Liver (tissue), 9 donors: ENCODE data around the gene LCN10. TPM values are rescaled to one million over a fixed set of nuclear protein-coding genes. Genes with fewer than 3 reads are reported as not detected.

Experiments used
- DNase-seq: peaks from one replicate; pipeline ENCODE4 v3.0.0-alpha.2; 2017; ENCODE audit warnings: low spot score
- H3K27ac ChIP-seq, 2 donors: one replicate each; pipeline ENCODE4 v1.7.0; 2013; ENCODE audit warnings: inconsistent platforms in 2 of 2, low read length in 2 of 2, control low read depth in 1 of 2, low read depth in 1 of 2, mild to moderate bottlenecking in 1 of 2
- H3K27me3 ChIP-seq, 4 donors: one replicate each; pipeline versions ENCODE4 v1.6.1 to v1.7.0; 2013; ENCODE audit warnings: low read length in 3 of 4, inconsistent platforms in 1 of 4, mild to moderate bottlenecking in 1 of 4, moderate library complexity in 1 of 4; ENCODE audit not compliant: control insufficient read depth in 4 of 4, insufficient read depth in 4 of 4
- H3K36me3 ChIP-seq, 4 donors: one replicate each; pipeline versions ENCODE4 v1.6.1 to v1.7.0; 2013; ENCODE audit warnings: low read length in 3 of 4, mild to moderate bottlenecking in 3 of 4, low read depth in 1 of 4, moderate library complexity in 1 of 4; ENCODE audit not compliant: control insufficient read depth in 4 of 4, insufficient read depth in 3 of 4
- H3K4me1 ChIP-seq, 4 donors: one replicate each; pipeline versions ENCODE4 v1.6.1 to v1.7.0; 2013; ENCODE audit warnings: low read length in 3 of 4, mild to moderate bottlenecking in 3 of 4, moderate library complexity in 1 of 4; ENCODE audit not compliant: control insufficient read depth in 4 of 4, insufficient read depth in 4 of 4
- H3K4me3 ChIP-seq, 3 donors: one replicate each; pipeline versions ENCODE4 v1.6.1 to v1.7.0; 2013; ENCODE audit warnings: low read length in 3 of 3, control low read depth in 1 of 3, low read depth in 1 of 3, mild to moderate bottlenecking in 1 of 3
- H3K9ac ChIP-seq, 2 donors: one replicate each; pipeline ENCODE4 v1.7.0; 2013; ENCODE audit warnings: low read length in 2 of 2, mild to moderate bottlenecking in 2 of 2, moderate library complexity in 2 of 2, control low read depth in 1 of 2, low read depth in 1 of 2
- H3K9me3 ChIP-seq, 4 donors: one replicate each; pipeline versions ENCODE4 v1.6.1 to v1.7.0; 2013; ENCODE audit warnings: low read length in 3 of 4; ENCODE audit not compliant: control insufficient read depth in 4 of 4
- ATF3 ChIP-seq: IDR thresholded peaks from 2 replicates; pipeline ENCODE4 v1.6.1; 2016; ENCODE audit warnings: antibody characterized with exemption
- EGR1 ChIP-seq, 2 donors: IDR thresholded peaks; 2 replicates each; pipeline ENCODE4 v1.6.1; 2016 to 2018; ENCODE audit warnings: antibody characterized with exemption in 2 of 2, low read depth in 2 of 2
- FOXA1 ChIP-seq: IDR thresholded peaks from 2 replicates; pipeline ENCODE4 v1.6.1; 2016; ENCODE audit warnings: antibody characterized with exemption
- FOXA2 ChIP-seq: IDR thresholded peaks from 2 replicates; pipeline ENCODE4 v1.6.1; 2016; ENCODE audit warnings: antibody characterized with exemption
- GABPA ChIP-seq, 2 donors: IDR thresholded peaks in 1 of 2; conservative IDR thresholded peaks in 1 of 2; 2 replicates each; pipeline ENCODE4 v1.6.1; 2016; ENCODE audit warnings: antibody characterized with exemption in 2 of 2, mild to moderate bottlenecking in 1 of 2, moderate library complexity in 1 of 2
- HNF4A ChIP-seq, 2 donors: conservative IDR thresholded peaks; 2 replicates each; pipeline ENCODE4 v1.6.1; 2016; ENCODE audit warnings: antibody characterized with exemption in 2 of 2, mild to moderate bottlenecking in 2 of 2
- HNF4G ChIP-seq: IDR thresholded peaks from 2 replicates; pipeline ENCODE4 v1.6.1; 2016; ENCODE audit warnings: antibody characterized with exemption
- JUND ChIP-seq, 2 donors: IDR thresholded peaks; 2 replicates each; pipeline ENCODE4 v1.6.1; 2016; ENCODE audit warnings: antibody characterized with exemption in 2 of 2
- NR2F2 ChIP-seq: IDR thresholded peaks from 2 replicates; pipeline ENCODE4 v1.6.1; 2016; ENCODE audit warnings: antibody characterized with exemption
- RAD21 ChIP-seq, 2 donors: IDR thresholded peaks; 2 replicates each; pipeline ENCODE4 v1.6.1; 2016; ENCODE audit warnings: antibody characterized with exemption in 2 of 2, mild to moderate bottlenecking in 2 of 2
- REST ChIP-seq: IDR thresholded peaks from 2 replicates; pipeline ENCODE4 v1.6.1; 2016; ENCODE audit warnings: antibody characterized with exemption, mild to moderate bottlenecking
- RXRA ChIP-seq, 2 donors: IDR thresholded peaks; 2 replicates each; pipeline ENCODE4 v1.6.1; 2017 to 2018; ENCODE audit warnings: antibody characterized with exemption in 2 of 2, mild to moderate bottlenecking in 1 of 2
- SP1 ChIP-seq: IDR thresholded peaks from 2 replicates; pipeline ENCODE4 v1.6.1; 2018; ENCODE audit warnings: antibody characterized with exemption, mild to moderate bottlenecking
- TAF1 ChIP-seq: conservative IDR thresholded peaks from 2 replicates; pipeline ENCODE4 v1.6.1; 2016; ENCODE audit warnings: antibody characterized with exemption, mild to moderate bottlenecking
- YY1 ChIP-seq: IDR thresholded peaks from 2 replicates; pipeline ENCODE4 v1.6.1; 2016; ENCODE audit warnings: antibody characterized with exemption, mild to moderate bottlenecking
- ZBTB33 ChIP-seq: IDR thresholded peaks from 2 replicates; pipeline ENCODE4 v1.6.1; 2016; ENCODE audit warnings: antibody characterized with exemption
- WGBS: extraction: QIAGEN DNeasy Blood & Tissue Kit; methylation state at CpG from one replicate; pipeline ENCODE4 v1.1.7; 2013; 5-methylcytosine and 5-hydroxymethylcytosine counted together
- polyA plus RNA-seq, 2 donors: library from polyadenylated mRNA; stranded (reverse) in 1 of 2; unstranded in 1 of 2; fragments of 200-250 nt in 1 of 2; fragments of >200 nt in 1 of 2; fragmentation: Nextera tagmentation in 1 of 2; extraction: Ambion mirVana in 1 of 2; gene quantifications; one replicate each; pipeline versions ENCODE4 v1.2.1 to v1.2.3, GENCODE V29; 2013 to 2015
- total RNA-seq, 2 donors: library from RNA; depleted of rRNA; stranded (reverse); fragments of >200 nt; gene quantifications; one replicate each; pipeline ENCODE4 v1.2.3, GENCODE V29; 2014
- TF ChIP-seq, protein P1 (sequence below): IDR thresholded peaks from 2 replicates; pipeline ENCODE4 v1.6.1; 2016; ENCODE audit warnings: antibody characterized with exemption
- TF ChIP-seq, protein P2 (sequence below): fragments of 150-350 bp; IDR thresholded peaks from 2 replicates; pipeline ENCODE4 v1.5.1; 2017; ENCODE audit warnings: improper control_type of control experiment, low read depth, low read length; ENCODE audit not compliant: missing input control
- donor health status: healthy.
- donor health status: healthy.
- donor health status: healthy.
- donor health status: healthy.
- donor health status: healthy.

The LCN10 gene
- total and polyA plus RNA-seq, 4 donors, result 0.08 to 0.14 (median 0.11) TPM

DNA sequence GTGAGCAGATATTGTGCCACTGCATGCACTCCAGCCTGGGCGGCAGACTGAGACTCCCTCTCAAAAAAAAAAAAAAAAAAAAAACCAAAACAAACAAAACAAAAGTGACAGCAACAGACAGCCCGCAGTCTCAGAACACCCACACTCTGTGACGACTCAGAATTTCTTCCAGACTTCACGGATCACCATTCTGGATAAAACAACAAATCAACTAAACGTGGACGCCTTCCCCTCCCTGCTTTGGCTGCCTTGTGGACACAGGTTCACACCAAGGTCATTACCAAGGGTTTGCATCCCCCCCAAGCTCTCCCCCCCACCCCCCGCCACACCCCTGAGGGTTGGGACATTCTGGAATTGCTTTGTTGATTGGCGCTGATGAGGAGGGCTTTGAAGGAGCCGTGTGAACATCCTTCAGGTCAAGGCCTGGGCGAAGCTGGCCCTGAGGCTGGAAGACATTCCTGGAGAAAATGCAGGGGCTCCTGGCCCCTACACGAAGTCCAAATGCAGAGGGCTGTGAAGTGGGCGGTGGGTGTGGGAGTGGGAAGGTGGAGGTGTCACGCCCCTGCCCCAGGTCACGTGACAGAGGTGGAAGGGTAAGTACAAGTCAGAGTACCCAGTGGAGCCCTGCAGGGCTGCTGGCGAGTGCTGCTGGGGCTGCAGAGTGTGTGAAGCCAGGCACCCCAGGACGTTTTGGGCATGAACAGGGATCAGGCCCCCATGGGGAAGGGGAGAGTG is 10.1 kb downstream of the LCN10 start:
- no peak for TF ChIP-seq FOXA2
- TF ChIP-seq, protein P1, sequence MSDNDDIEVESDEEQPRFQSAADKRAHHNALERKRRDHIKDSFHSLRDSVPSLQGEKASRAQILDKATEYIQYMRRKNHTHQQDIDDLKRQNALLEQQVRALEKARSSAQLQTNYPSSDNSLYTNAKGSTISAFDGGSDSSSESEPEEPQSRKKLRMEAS, result no peak
- TF ChIP-seq SP1, result no peak
- no peak for TF ChIP-seq JUND (IDR thresholded peaks at IDR 0.05)
- no peak for TF ChIP-seq HNF4A (conservative IDR thresholded peaks at IDR 0.05)
- no peak for TF ChIP-seq NR2F2
- TF ChIP-seq EGR1 (IDR thresholded peaks at IDR 0.05; ENCODE audit: low read depth in 2 of 2), result no peak
- no peak for TF ChIP-seq FOXA1
- TF ChIP-seq YY1, result no peak
- no peak for TF ChIP-seq RXRA (IDR thresholded peaks at IDR 0.05)
- no peak for TF ChIP-seq GABPA (IDR thresholded peaks at IDR 0.05 in 1 of 2, conservative IDR thresholded peaks at IDR 0.05 in 1 of 2)
- TF ChIP-seq, protein P2, sequence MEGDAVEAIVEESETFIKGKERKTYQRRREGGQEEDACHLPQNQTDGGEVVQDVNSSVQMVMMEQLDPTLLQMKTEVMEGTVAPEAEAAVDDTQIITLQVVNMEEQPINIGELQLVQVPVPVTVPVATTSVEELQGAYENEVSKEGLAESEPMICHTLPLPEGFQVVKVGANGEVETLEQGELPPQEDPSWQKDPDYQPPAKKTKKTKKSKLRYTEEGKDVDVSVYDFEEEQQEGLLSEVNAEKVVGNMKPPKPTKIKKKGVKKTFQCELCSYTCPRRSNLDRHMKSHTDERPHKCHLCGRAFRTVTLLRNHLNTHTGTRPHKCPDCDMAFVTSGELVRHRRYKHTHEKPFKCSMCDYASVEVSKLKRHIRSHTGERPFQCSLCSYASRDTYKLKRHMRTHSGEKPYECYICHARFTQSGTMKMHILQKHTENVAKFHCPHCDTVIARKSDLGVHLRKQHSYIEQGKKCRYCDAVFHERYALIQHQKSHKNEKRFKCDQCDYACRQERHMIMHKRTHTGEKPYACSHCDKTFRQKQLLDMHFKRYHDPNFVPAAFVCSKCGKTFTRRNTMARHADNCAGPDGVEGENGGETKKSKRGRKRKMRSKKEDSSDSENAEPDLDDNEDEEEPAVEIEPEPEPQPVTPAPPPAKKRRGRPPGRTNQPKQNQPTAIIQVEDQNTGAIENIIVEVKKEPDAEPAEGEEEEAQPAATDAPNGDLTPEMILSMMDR, result no peak
- no peak for TF ChIP-seq ATF3
- no peak for TF ChIP-seq REST
- TF ChIP-seq RAD21 (IDR thresholded peaks at IDR 0.05), result no peak
- no peak for TF ChIP-seq ZBTB33
- TF ChIP-seq TAF1, result no peak
- TF ChIP-seq HNF4G, result no peak
- Histone ChIP-seq H3K36me3 (no peaks in the 10 kb centered on the region), H3K4me1 (peaks cover 0 to 15% (median 8%) of the 10 kb centered on the region in 4 donors), H3K27ac (no peak overlapping the region), H3K27me3 (no peaks in the 10 kb centered on the region), H3K9ac (no peak overlapping the region), H3K9me3 (no peaks in the 10 kb centered on the region), H3K4me3 (no peak overlapping the region)
- DNase-seq, result no peak
- WGBS, result 81% methylated on average over 16 of the region's 16 CpGs
